ENCODE data around the gene SMURF1. TPM values are rescaled to one million over a fixed set of nuclear protein-coding genes. Genes with fewer than 3 reads are reported as not detected.

The SMURF1 gene
- total and polyA plus RNA-seq, 2 donors (not counting 1 experiment from before 2014, with no cell fraction given), result 17.2 to 18.7 TPM

- Histone ChIP-seq H2AFZ (ENCODE audit: low read length) (no peak overlapping the region), H3K27me3 (ENCODE audit: control insufficient read depth, insufficient read depth, low read length) (no peaks in the 10 kb centered on the region), H3K9me3 (ENCODE audit: control insufficient read depth, insufficient read depth, low read depth, low read length) (no peaks in the 10 kb centered on the region), H3K36me3 (ENCODE audit: control insufficient read depth, insufficient read depth, low read length) (peaks cover 40% of the 10 kb centered on the region), H3K4me2 (ENCODE audit: extremely low read depth, insufficient read depth, low read length) (no peak overlapping the region), H3K4me3 (replicated peaks in 1 of 4; ENCODE audit: control extremely low read depth in 1 of 4, insufficient read depth in 1 of 4, low read depth in 3 of 4, low read length in 4 of 4) (no peak overlapping the region), H3K79me2 (ENCODE audit: control insufficient read depth, insufficient read depth, low read length) (no peaks in the 10 kb centered on the region), H3K4me1 (ENCODE audit: control insufficient read depth, extremely low read depth, insufficient read depth, low read length) (no peaks in the 10 kb centered on the region), H4K20me1 (ENCODE audit: control insufficient read depth, extremely low read depth, insufficient read depth, low read length) (no peaks in the 10 kb centered on the region), H3K9ac (ENCODE audit: insufficient read depth, low read length) (no peak overlapping the region), H3K27ac (ENCODE audit: insufficient read depth, low read length) (no peak overlapping the region)
- no peak for DNase-seq (ENCODE audit: low read depth in 2 of 2)
- TF ChIP-seq CTCF (conservative IDR thresholded peaks at IDR 0.05 in 1 of 2, IDR thresholded peaks at IDR 0.05 in 1 of 2; ENCODE audit: low read depth in 1 of 2, low read length in 2 of 2), result no peak
- no peak for TF ChIP-seq EZH2 (IDR thresholded peaks at IDR 0.05; ENCODE audit: low read length, missing control alignments)
Observed at GRCh38 chr7:99011341-99011705, 132.6 kb downstream of the SMURF1 start.

- TF ChIP-seq EZH2 (IDR thresholded peaks at IDR 0.05; ENCODE audit: low read length, missing control alignments), result no peak
- no peak for TF ChIP-seq CTCF (conservative IDR thresholded peaks at IDR 0.05 in 1 of 2, IDR thresholded peaks at IDR 0.05 in 1 of 2; ENCODE audit: low read depth in 1 of 2, low read length in 2 of 2)
- Histone ChIP-seq H3K36me3 (ENCODE audit: control insufficient read depth, insufficient read depth, low read length) (peaks cover 42% of the 10 kb centered on the region), H3K4me2 (ENCODE audit: extremely low read depth, insufficient read depth, low read length) (no peak overlapping the region), H4K20me1 (ENCODE audit: control insufficient read depth, extremely low read depth, insufficient read depth, low read length) (no peaks in the 10 kb centered on the region), H3K27ac (ENCODE audit: insufficient read depth, low read length) (no peak overlapping the region), H3K79me2 (ENCODE audit: control insufficient read depth, insufficient read depth, low read length) (no peaks in the 10 kb centered on the region), H3K27me3 (ENCODE audit: control insufficient read depth, insufficient read depth, low read length) (no peaks in the 10 kb centered on the region), H2AFZ (ENCODE audit: low read length) (no peak overlapping the region), H3K4me1 (ENCODE audit: control insufficient read depth, extremely low read depth, insufficient read depth, low read length) (no peaks in the 10 kb centered on the region), H3K9me3 (ENCODE audit: control insufficient read depth, insufficient read depth, low read depth, low read length) (no peaks in the 10 kb centered on the region), H3K9ac (ENCODE audit: insufficient read depth, low read length) (no peak overlapping the region), H3K4me3 (replicated peaks in 1 of 4; ENCODE audit: control extremely low read depth in 1 of 4, insufficient read depth in 1 of 4, low read depth in 3 of 4, low read length in 4 of 4) (no peak overlapping the region)
- peak in 1 of 2 donors; percentile 47 for DNase-seq (ENCODE audit: low read depth in 2 of 2)
Observed at GRCh38 chr7:99010281-99010680, 133.6 kb downstream of the SMURF1 start.

- no peak for TF ChIP-seq EZH2 (IDR thresholded peaks at IDR 0.05; ENCODE audit: low read length, missing control alignments)
- no peak for TF ChIP-seq CTCF (conservative IDR thresholded peaks at IDR 0.05 in 1 of 2, IDR thresholded peaks at IDR 0.05 in 1 of 2; ENCODE audit: low read depth in 1 of 2, low read length in 2 of 2)
- Histone ChIP-seq H2AFZ (ENCODE audit: low read length) (no peak overlapping the region), H3K4me1 (ENCODE audit: control insufficient read depth, extremely low read depth, insufficient read depth, low read length) (no peaks in the 10 kb centered on the region), H3K36me3 (ENCODE audit: control insufficient read depth, insufficient read depth, low read length) (peaks cover 42% of the 10 kb centered on the region), H3K27me3 (ENCODE audit: control insufficient read depth, insufficient read depth, low read length) (no peaks in the 10 kb centered on the region), H3K79me2 (ENCODE audit: control insufficient read depth, insufficient read depth, low read length) (no peaks in the 10 kb centered on the region), H3K4me3 (replicated peaks in 1 of 4; ENCODE audit: control extremely low read depth in 1 of 4, insufficient read depth in 1 of 4, low read depth in 3 of 4, low read length in 4 of 4) (no peak overlapping the region), H3K9me3 (ENCODE audit: control insufficient read depth, insufficient read depth, low read depth, low read length) (no peaks in the 10 kb centered on the region), H3K9ac (ENCODE audit: insufficient read depth, low read length) (no peak overlapping the region), H3K27ac (ENCODE audit: insufficient read depth, low read length) (no peak overlapping the region), H3K4me2 (ENCODE audit: extremely low read depth, insufficient read depth, low read length) (no peak overlapping the region), H4K20me1 (ENCODE audit: control insufficient read depth, extremely low read depth, insufficient read depth, low read length) (no peaks in the 10 kb centered on the region)
- no peak for DNase-seq (ENCODE audit: low read depth in 2 of 2)
Observed at GRCh38 chr7:99008921-99009530, 134.9 kb downstream of the SMURF1 start.
